Measurements from ENCODE around the gene PM20D2.
"Not testable (repeated sequence)": the region's sequence is repeated elsewhere in the genome, so short reads cannot be mapped to it uniquely, and the experiment has no call there.

PM20D2 gene

GRCh38 chr6:89117211-89118108, 28.4 kb upstream of the PM20D2 start, which contains the start of gene SRSF12:
SRSF12 (minus strand) TSS chr6:89118071; CDS start chr6:89117887, 184 bp downstream.
- TF ChIP-seq CTCF (IDR thresholded peaks at IDR 0.05; ENCODE audit: control insufficient read depth, insufficient read depth, low read depth, low read length, missing control alignments), result no peak
- DNase-seq (ENCODE audit: low read depth), result no peak
- H3K4me3 ChIP-seq (ENCODE audit: control insufficient read depth, low read depth, low read length), result peak within 1 kb of the TSS; percentile 22

DNA sequence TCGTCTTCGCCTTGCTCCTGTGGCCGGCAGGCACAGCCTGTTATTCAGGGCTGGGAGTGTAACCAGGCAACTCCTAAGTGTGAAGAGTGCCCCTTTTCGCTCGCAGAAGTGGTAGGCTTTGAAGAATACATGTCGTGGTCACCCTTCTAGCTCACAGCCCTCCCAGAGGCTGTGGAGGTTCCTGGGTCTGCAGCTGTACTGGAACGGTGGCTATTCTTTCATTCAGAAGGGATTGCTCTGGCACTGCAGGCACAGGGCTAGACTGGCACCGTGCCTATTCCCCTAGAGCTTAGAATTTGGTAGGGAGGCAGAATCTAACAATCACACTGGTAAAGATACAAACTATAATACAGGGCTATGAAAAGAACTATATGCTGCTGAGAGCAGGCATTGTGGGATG, 26.9 kb upstream of the PM20D2 start:
- no peak for TF ChIP-seq CTCF (IDR thresholded peaks at IDR 0.05; ENCODE audit: control insufficient read depth, insufficient read depth, low read depth, low read length, missing control alignments)
- no peak for DNase-seq (ENCODE audit: low read depth)
- H3K4me3 ChIP-seq (ENCODE audit: control insufficient read depth, low read depth, low read length), result no peak overlapping the region

DNA sequence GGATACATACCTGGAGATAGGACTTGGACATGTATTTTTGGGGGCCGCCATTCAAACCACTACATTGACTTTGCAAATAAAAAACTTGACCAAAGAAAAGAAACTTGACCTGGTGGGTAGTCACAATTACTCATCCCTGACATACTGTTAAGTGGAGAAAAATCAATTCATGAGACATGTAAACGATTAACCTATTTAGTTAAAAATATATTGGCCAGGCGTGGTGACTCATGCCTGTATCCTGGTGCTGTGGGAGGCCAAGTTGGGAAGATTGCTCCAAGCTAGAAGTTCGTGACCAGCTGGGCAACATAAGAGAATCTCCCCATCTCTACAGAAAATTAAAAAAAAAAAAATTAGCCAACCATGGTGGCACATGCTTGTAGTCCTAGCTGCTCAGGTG, 25.5 kb upstream of the PM20D2 start:
- H3K4me3 ChIP-seq (ENCODE audit: control insufficient read depth, low read depth, low read length), result no peak overlapping the region
- DNase-seq (ENCODE audit: low read depth), result no peak
- TF ChIP-seq CTCF (IDR thresholded peaks at IDR 0.05; ENCODE audit: control insufficient read depth, insufficient read depth, low read depth, low read length, missing control alignments), result no peak

DNA sequence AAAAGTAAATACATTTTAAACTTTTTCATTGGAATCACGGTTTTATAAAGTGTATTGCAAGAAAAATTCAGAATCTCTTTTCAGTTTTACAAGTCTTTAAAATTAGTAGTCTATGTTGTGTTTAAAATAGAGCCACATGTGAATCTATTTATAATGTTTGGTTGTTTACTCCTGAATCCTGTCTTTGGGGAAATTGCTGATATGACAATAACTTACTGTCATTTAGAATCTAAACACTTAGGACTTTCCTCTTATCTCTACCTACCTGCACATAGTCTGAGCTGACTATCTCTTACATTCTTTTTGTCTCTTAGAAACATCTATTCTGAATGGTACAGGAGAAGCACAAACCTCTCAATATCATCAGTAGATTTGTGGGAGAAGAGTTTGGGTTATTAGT, 23.9 kb upstream of the PM20D2 start:
- no peak for DNase-seq (ENCODE audit: low read depth)
- TF ChIP-seq CTCF (IDR thresholded peaks at IDR 0.05; ENCODE audit: control insufficient read depth, insufficient read depth, low read depth, low read length, missing control alignments), result no peak
- no peak overlapping the region for H3K4me3 ChIP-seq (ENCODE audit: control insufficient read depth, low read depth, low read length)

DNA sequence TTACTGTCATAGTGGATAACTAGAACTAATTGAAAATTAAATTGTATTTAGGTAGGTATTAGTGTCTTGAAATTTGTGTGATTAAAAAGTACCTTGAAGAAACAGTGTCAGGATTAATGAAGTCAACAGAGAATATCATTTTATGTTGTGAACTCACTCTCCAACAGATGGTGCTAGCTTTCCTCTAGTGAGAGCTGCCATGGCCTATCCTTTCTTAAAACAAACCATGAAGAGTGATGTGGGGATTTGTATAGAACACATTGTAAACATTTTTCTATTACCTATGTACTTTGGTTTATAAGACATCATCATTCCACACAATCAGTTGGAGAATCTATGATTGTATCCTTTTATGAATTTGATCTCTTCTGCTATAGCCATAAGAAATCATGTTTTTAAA, 23.2 kb upstream of the PM20D2 start:
- H3K4me3 ChIP-seq (ENCODE audit: control insufficient read depth, low read depth, low read length), result no peak overlapping the region
- peak; percentile 56 for TF ChIP-seq CTCF (IDR thresholded peaks at IDR 0.05; ENCODE audit: control insufficient read depth, insufficient read depth, low read depth, low read length, missing control alignments)
- DNase-seq (ENCODE audit: low read depth), result no peak

GRCh38 chr6:89128256-89128671, 17.6 kb upstream of the PM20D2 start:
- not testable (repeated sequence) for H3K4me3 ChIP-seq (ENCODE audit: control insufficient read depth, low read depth, low read length); DNase-seq (ENCODE audit: low read depth)

DNA sequence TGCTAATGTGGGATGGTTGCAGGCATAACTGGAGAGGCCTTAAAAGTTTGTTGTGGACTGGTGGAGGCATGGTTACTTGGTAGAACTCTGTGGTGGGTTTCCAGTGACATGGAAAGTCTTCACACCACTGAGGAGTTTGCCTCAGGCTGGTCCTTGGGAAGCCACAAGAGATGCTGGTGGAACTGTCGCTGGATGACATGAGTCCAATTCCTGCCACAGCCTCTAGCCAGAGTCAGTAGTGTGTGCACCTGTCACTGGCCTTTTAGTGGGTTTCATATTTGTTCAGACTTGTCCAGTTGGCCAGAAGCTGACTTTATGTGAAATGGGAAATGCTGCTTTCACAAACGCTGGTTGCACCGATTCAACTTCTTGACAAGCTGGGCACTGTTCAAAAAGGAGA, 14.3 kb upstream of the PM20D2 start:
- no peak for DNase-seq (ENCODE audit: low read depth)
- no peak for TF ChIP-seq CTCF (IDR thresholded peaks at IDR 0.05; ENCODE audit: control insufficient read depth, insufficient read depth, low read depth, low read length, missing control alignments)
- no peak overlapping the region for H3K4me3 ChIP-seq (ENCODE audit: control insufficient read depth, low read depth, low read length)
